ENCODE data around the gene PIP5K1B.

PIP5K1B gene

GRCh38 chr9:68919661-68920060 is 214.6 kb downstream of the PIP5K1B start:
- peaks cover 4% of the 10 kb centered on the region for H3K36me3 Mint-ChIP-seq (ENCODE audit: low read depth)
- no peaks in the 10 kb centered on the region for H3K9me3 Mint-ChIP-seq
- peaks cover 23% of the 10 kb centered on the region for H3K4me1 Mint-ChIP-seq (ENCODE audit: low read depth)
- peaks cover 3% of the 10 kb centered on the region for H3K27me3 Mint-ChIP-seq (ENCODE audit: low read depth)
- H3K27ac Mint-ChIP-seq, result no peak overlapping the region
- H3K4me3 Mint-ChIP-seq, result no peak overlapping the region

- peaks cover 13% of the 10 kb centered on the region for H3K4me1 Mint-ChIP-seq (ENCODE audit: low read depth)
- H3K36me3 Mint-ChIP-seq (ENCODE audit: low read depth), result peaks cover 4% of the 10 kb centered on the region
- no peak overlapping the region for H3K27ac Mint-ChIP-seq
- H3K27me3 Mint-ChIP-seq (ENCODE audit: low read depth), result peaks cover 3% of the 10 kb centered on the region
- no peak overlapping the region for H3K4me3 Mint-ChIP-seq
- H3K9me3 Mint-ChIP-seq, result no peaks in the 10 kb centered on the region
Observed at GRCh38 chr9:68920921-68921320, 215.9 kb downstream of the PIP5K1B start.

GRCh38 chr9:68923480-68923879 is 218.4 kb downstream of the PIP5K1B start:
- H3K27ac Mint-ChIP-seq, result no peak overlapping the region
- H3K36me3 Mint-ChIP-seq (ENCODE audit: low read depth), result peaks cover 4% of the 10 kb centered on the region
- peaks cover 13% of the 10 kb centered on the region for H3K4me1 Mint-ChIP-seq (ENCODE audit: low read depth)
- no peak overlapping the region for H3K4me3 Mint-ChIP-seq
- H3K27me3 Mint-ChIP-seq (ENCODE audit: low read depth), result peaks cover 14% of the 10 kb centered on the region
- no peaks in the 10 kb centered on the region for H3K9me3 Mint-ChIP-seq

GRCh38 chr9:68925175-68925574 is 220.1 kb downstream of the PIP5K1B start:
- Mint-ChIP-seq H3K36me3 (ENCODE audit: low read depth) (peaks cover 4% of the 10 kb centered on the region), H3K27me3 (ENCODE audit: low read depth) (peaks cover 22% of the 10 kb centered on the region), H3K27ac (no peak overlapping the region), H3K4me1 (ENCODE audit: low read depth) (peaks cover 4% of the 10 kb centered on the region), H3K4me3 (no peak overlapping the region), H3K9me3 (no peaks in the 10 kb centered on the region)

GRCh38 chr9:68927165-68927564 is 222.1 kb downstream of the PIP5K1B start:
- Mint-ChIP-seq H3K4me1 (ENCODE audit: low read depth) (peaks cover 11% of the 10 kb centered on the region), H3K4me3 (no peak overlapping the region), H3K36me3 (ENCODE audit: low read depth) (no peaks in the 10 kb centered on the region), H3K27me3 (ENCODE audit: low read depth) (peaks cover 23% of the 10 kb centered on the region), H3K9me3 (no peaks in the 10 kb centered on the region), H3K27ac (no peak overlapping the region)

GRCh38 chr9:68931821-68932220 is 226.8 kb downstream of the PIP5K1B start:
- no peak overlapping the region for H3K4me3 Mint-ChIP-seq
- no peak overlapping the region for H3K27ac Mint-ChIP-seq
- H3K27me3 Mint-ChIP-seq (ENCODE audit: low read depth), result peaks cover 31% of the 10 kb centered on the region
- no peaks in the 10 kb centered on the region for H3K36me3 Mint-ChIP-seq (ENCODE audit: low read depth)
- H3K9me3 Mint-ChIP-seq, result no peaks in the 10 kb centered on the region
- H3K4me1 Mint-ChIP-seq (ENCODE audit: low read depth), result peaks cover 12% of the 10 kb centered on the region

GRCh38 chr9:68932458-68932857 is 227.4 kb downstream of the PIP5K1B start:
- H3K9me3 Mint-ChIP-seq, result no peaks in the 10 kb centered on the region
- peaks cover 34% of the 10 kb centered on the region for H3K27me3 Mint-ChIP-seq (ENCODE audit: low read depth)
- H3K36me3 Mint-ChIP-seq (ENCODE audit: low read depth), result no peaks in the 10 kb centered on the region
- H3K4me1 Mint-ChIP-seq (ENCODE audit: low read depth), result peaks cover 12% of the 10 kb centered on the region
- H3K27ac Mint-ChIP-seq, result no peak overlapping the region
- H3K4me3 Mint-ChIP-seq, result no peak overlapping the region

GRCh38 chr9:68933434-68934328 is 228.6 kb downstream of the PIP5K1B start:
- H3K27me3 Mint-ChIP-seq (ENCODE audit: low read depth), result peaks cover 34% of the 10 kb centered on the region
- no peak overlapping the region for H3K4me3 Mint-ChIP-seq
- no peak overlapping the region for H3K27ac Mint-ChIP-seq
- H3K9me3 Mint-ChIP-seq, result no peaks in the 10 kb centered on the region
- peaks cover 12% of the 10 kb centered on the region for H3K4me1 Mint-ChIP-seq (ENCODE audit: low read depth)
- H3K36me3 Mint-ChIP-seq (ENCODE audit: low read depth), result no peaks in the 10 kb centered on the region

GRCh38 chr9:68934329-68934644 is 229.2 kb downstream of the PIP5K1B start:
- peaks cover 1% of the 10 kb centered on the region for H3K36me3 Mint-ChIP-seq (ENCODE audit: low read depth)
- H3K27ac Mint-ChIP-seq, result no peak overlapping the region
- H3K4me3 Mint-ChIP-seq, result no peak overlapping the region
- H3K4me1 Mint-ChIP-seq (ENCODE audit: low read depth), result peaks cover 12% of the 10 kb centered on the region
- H3K27me3 Mint-ChIP-seq (ENCODE audit: low read depth), result peaks cover 34% of the 10 kb centered on the region
- no peaks in the 10 kb centered on the region for H3K9me3 Mint-ChIP-seq

- Mint-ChIP-seq H3K27me3 (ENCODE audit: low read depth) (peaks cover 20% of the 10 kb centered on the region), H3K9me3 (no peaks in the 10 kb centered on the region), H3K36me3 (ENCODE audit: low read depth) (peaks cover 1% of the 10 kb centered on the region), H3K27ac (no peak overlapping the region), H3K4me1 (ENCODE audit: low read depth) (no peaks in the 10 kb centered on the region), H3K4me3 (no peak overlapping the region)
Observed at GRCh38 chr9:68940573-68940972, 235.5 kb downstream of the PIP5K1B start.

- Mint-ChIP-seq H3K36me3 (ENCODE audit: low read depth) (peaks cover 1% of the 10 kb centered on the region), H3K4me1 (ENCODE audit: low read depth) (no peaks in the 10 kb centered on the region), H3K27ac (no peak overlapping the region), H3K4me3 (no peak overlapping the region), H3K27me3 (ENCODE audit: low read depth) (peaks cover 15% of the 10 kb centered on the region), H3K9me3 (no peaks in the 10 kb centered on the region)
Observed at GRCh38 chr9:68941780-68942459, 236.9 kb downstream of the PIP5K1B start.

GRCh38 chr9:68942790-68943189 is 237.8 kb downstream of the PIP5K1B start:
- no peaks in the 10 kb centered on the region for H3K9me3 Mint-ChIP-seq
- H3K36me3 Mint-ChIP-seq (ENCODE audit: low read depth), result peaks cover 1% of the 10 kb centered on the region
- peaks cover 7% of the 10 kb centered on the region for H3K27me3 Mint-ChIP-seq (ENCODE audit: low read depth)
- H3K27ac Mint-ChIP-seq, result no peak overlapping the region
- H3K4me1 Mint-ChIP-seq (ENCODE audit: low read depth), result peaks cover 2% of the 10 kb centered on the region
- no peak overlapping the region for H3K4me3 Mint-ChIP-seq

- Mint-ChIP-seq H3K27ac (no peak overlapping the region), H3K36me3 (ENCODE audit: low read depth) (no peaks in the 10 kb centered on the region), H3K9me3 (no peaks in the 10 kb centered on the region), H3K27me3 (ENCODE audit: low read depth) (no peaks in the 10 kb centered on the region), H3K4me3 (no peak overlapping the region), H3K4me1 (ENCODE audit: low read depth) (peaks cover 18% of the 10 kb centered on the region)
Observed at GRCh38 chr9:68947015-68947414, 242.0 kb downstream of the PIP5K1B start.

- Mint-ChIP-seq H3K4me1 (ENCODE audit: low read depth) (peaks cover 25% of the 10 kb centered on the region), H3K27ac (no peak overlapping the region), H3K36me3 (ENCODE audit: low read depth) (no peaks in the 10 kb centered on the region), H3K9me3 (no peaks in the 10 kb centered on the region), H3K4me3 (no peak overlapping the region), H3K27me3 (ENCODE audit: low read depth) (no peaks in the 10 kb centered on the region)
Observed at GRCh38 chr9:68947842-68948569, 243.0 kb downstream of the PIP5K1B start.
